ENCODE data around the gene POLD4.

Gene POLD4

DNA sequence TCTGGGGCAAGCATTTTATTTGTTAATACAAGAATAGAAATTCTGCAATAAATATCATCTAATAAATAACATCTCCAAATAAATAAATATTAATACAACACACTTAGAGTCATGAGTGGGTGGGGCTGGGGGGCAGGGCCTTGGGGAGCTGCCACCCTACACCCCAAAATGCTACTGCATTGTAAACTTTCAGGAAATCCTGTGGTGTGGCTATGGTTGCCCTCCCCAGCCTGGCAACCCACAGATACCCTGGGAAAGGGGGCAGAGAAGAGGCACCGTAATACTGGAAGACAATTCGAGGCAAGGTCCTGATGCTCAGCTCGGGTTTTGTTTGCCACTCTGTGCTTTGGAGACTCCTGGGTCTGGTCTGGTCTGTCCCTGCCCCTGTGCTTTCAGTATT lies 10.8 kb upstream of the POLD4 start:
- FAIRE-seq (no peak), DNase-seq (ENCODE audit: insufficient read length, low spot score) (peak; percentile 4)
- TF ChIP-seq, protein P1, sequence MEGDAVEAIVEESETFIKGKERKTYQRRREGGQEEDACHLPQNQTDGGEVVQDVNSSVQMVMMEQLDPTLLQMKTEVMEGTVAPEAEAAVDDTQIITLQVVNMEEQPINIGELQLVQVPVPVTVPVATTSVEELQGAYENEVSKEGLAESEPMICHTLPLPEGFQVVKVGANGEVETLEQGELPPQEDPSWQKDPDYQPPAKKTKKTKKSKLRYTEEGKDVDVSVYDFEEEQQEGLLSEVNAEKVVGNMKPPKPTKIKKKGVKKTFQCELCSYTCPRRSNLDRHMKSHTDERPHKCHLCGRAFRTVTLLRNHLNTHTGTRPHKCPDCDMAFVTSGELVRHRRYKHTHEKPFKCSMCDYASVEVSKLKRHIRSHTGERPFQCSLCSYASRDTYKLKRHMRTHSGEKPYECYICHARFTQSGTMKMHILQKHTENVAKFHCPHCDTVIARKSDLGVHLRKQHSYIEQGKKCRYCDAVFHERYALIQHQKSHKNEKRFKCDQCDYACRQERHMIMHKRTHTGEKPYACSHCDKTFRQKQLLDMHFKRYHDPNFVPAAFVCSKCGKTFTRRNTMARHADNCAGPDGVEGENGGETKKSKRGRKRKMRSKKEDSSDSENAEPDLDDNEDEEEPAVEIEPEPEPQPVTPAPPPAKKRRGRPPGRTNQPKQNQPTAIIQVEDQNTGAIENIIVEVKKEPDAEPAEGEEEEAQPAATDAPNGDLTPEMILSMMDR (IDR thresholded peaks at IDR 0.05; ENCODE audit: insufficient read depth, missing control alignments), result no peak

DNA sequence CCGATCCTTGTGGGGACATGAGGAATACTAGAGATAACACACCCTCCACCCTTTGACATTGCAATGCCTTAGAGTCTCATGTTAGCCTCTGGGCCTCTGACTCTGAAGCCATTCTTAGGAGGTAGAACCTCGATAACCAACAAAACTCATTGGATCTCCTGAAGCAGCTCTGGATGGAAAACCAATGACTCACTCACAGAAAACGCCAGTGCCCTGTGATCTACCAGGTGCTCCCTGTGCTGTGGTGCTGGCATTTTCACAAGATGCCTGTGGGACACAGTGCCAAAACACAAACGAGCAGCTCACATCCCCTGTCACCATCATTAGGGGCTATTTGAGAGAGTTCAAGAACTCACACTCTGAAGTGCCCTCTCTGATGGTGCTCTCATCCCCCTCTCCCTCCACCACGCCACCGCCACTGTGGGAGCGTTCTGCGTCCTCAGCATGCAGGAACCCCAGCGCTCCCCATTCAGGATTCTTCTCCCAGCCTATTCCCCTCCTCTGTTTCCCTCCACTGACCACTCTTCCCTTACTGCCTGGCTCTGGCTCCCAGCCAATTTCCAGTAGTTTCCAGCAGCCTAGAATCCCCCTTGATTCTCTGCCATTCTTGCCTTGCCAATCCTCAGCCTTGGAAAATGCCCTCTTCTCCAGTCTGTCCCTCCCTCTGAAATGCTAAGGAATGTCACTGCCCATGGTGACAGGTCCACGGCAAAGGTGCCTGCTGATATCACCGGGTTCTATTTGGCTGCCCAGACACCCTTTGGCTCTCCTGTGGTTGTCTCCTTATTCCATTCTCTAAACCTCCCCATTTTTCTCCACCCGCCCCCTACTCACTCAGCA lies 4.7 kb upstream of the POLD4 start:
- TF ChIP-seq, protein P1 (IDR thresholded peaks at IDR 0.05; ENCODE audit: insufficient read depth, missing control alignments), result no peak
- DNase-seq (ENCODE audit: insufficient read length, low spot score), result no peak
- no peak for FAIRE-seq

DNA sequence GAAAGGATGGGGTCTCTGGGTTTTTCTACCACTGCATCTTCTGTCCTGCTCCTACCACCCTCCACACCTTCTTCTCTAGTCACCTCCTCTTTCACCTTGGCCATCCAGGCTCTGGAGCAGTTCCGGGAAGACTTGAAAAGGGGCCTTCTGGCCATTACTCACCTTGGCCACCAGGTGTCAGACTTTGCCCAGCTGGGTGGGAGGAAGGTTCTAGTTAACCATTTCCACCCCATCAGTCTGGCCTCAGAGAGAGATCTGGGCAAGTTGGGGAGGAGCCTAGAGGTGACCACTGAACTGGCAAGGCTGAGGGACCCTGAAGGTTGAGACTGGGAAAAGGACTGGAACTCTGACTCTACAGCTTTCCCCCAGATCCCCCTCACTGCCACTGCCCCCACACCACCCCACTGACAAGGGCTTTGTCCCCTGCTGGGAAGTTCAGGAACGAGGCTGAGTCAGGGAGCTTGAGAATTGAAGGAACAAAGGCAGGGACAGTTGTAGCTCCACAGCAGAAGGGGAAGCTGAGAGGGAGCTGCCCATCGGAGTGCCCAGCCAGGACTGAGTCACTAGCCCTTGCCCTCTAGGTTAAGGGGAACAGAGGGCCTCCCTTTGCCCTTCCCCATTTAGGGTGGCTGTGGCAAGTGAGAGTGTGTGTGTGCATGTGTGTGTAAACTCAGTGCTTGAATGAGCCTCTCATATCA lies 3.7 kb upstream of the POLD4 start:
- DNase-seq (ENCODE audit: insufficient read length, low spot score) (peak; percentile 87), FAIRE-seq (no peak)
- TF ChIP-seq, protein P1 (IDR thresholded peaks at IDR 0.05; ENCODE audit: insufficient read depth, missing control alignments), result peak; percentile 93

DNA sequence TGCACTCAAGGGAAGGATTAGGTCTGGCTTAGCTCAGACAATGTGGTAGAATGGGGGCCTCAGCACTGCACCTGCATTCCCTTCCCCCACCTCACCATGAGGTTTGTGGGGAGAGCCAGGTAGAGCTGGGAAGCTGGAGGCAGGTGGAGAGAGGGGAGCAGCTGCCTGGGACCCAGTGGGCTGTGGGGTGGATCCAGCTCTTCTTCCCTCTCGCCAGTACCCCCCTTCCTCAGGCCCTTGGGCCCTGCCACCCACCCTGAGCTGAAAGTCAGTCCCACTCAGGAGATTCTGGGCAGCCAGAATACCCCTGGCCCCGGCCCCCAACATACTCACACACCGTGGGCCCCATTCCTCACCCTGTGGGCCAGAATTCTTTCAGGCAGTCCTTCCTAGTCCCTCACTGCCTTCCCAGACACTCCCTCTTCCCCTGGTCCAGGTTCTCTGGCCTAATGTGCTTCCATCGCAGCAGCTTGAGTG lies 3.1 kb upstream of the POLD4 start:
- DNase-seq (ENCODE audit: insufficient read length, low spot score) (peak; percentile 10), FAIRE-seq (no peak)
- TF ChIP-seq, protein P1 (IDR thresholded peaks at IDR 0.05; ENCODE audit: insufficient read depth, missing control alignments), result no peak

DNA sequence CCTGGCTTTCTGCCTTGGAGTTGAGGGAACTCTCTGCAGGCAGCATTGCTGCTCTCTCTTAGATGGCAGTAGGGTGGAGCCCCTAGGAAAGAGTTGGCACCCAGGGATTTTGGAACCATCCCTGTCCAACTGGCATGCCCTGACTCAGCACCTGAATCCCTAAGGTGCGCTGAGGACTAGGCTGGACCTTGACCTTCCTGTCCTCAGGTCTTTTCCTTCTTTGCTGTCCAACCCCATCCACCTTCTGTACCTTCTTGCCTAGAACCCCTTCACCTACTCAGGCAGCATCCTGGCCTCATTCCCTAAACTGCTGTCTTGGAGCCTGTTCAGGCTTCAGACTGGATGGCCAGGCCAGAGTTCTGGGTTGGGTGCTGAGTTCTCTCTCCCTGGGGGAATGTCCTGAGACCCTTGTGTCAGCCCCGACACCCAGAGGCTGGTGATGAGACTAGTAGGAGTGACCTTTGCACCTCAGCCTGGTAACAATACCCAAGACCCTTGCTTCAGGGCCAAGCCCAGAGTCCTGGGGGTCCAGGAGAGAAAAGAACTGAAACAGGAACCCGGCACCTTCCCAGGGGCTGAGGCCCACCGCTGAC lies 2.5 kb upstream of the POLD4 start:
- FAIRE-seq (no peak), DNase-seq (ENCODE audit: insufficient read length, low spot score) (no peak)

DNA sequence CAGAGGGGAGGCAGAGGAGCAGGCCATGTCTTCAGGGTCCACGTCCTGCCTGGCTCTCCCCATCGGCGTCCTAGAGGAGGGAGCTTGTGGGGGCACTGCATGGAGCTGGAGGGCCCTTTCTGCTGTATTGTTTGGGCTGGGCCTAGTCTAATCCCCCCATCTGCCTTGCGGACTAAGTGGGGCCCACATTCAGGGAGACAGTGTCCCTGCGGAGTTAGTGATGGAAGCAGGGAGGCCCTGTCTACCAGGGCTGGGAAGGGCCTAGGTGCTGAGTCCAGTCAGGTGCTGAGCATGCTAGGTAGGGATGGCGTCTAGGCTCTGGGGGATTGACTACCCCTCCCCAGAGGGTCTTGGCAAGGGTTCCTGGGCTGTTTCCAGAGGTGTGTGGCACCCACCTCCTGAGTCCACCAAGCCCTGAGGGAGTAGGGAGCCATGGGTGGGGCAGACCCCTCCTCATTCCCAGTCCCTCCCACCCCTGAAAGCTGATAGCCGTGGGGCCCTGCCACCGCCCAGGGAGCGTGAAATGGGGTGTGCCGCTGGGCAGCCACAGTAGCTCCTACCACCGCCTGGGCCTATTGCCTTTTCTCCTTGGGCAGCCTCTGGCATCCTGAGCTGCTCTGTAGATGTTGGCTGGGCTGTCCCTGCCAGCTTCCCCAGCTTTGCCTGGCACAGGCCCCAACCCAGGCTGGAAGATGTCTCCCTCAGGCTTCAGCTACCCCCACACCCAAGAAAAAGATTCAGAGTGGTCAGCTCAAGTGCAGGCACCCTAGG lies 1.9 kb upstream of the POLD4 start:
- FAIRE-seq, result no peak
- DNase-seq (ENCODE audit: insufficient read length, low spot score), result peak; percentile 3
- TF ChIP-seq, protein P1 (IDR thresholded peaks at IDR 0.05; ENCODE audit: insufficient read depth, missing control alignments), result no peak

More for the DNA sequence above, 2.5 kb upstream of the POLD4 start:
- TF ChIP-seq, protein P1 (IDR thresholded peaks at IDR 0.05; ENCODE audit: insufficient read depth, missing control alignments), result no peak

Data from D721Med (cell line).